Measurements from ENCODE around the gene SLCO2A1. TPM values are rescaled to one million over a fixed set of nuclear protein-coding genes. Genes with fewer than 3 reads are reported as not detected.

The SLCO2A1 gene
- total and polyA plus RNA-seq, 8 donors, result 1.9 to 121 (median 8.8) TPM

DNA sequence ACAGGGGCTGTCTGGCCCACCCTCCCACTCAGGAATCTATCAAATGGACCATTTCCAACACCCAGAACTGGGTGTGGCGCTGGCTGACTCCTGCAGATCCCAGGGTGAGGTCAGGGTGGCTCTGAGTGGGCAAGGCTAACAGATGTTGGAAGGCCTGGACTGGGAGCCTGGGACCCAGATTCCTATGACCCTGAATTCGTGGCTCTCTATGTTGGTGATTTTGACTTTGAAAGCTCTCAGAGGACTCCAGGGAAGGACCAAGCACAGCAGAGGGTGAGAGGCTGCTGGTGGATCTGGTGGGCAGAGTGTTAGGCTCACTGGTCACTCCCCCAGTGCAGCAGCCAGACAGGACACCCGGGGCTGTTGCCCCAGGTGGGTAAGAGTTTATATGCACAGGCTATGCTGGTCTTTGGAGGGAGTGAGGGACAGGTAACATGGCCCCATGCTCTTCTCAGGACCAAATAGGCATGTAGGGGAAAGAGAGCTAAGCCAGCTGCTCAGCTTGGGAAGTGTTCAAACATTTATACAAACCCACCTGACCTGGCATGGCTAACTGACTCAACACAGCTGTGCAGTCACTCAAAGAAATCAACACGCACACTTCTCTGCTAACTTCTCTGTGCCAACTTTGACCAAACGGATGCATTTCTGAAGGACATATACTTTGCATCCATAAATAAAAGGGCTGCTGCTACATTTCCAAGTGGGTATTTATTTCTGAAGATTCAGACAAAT, 71.5 kb downstream of the SLCO2A1 start:
- no peak for TF ChIP-seq POLR2A (IDR thresholded peaks at IDR 0.05)
- no peak for TF ChIP-seq POLR2AphosphoS5 (IDR thresholded peaks at IDR 0.05)
- TF ChIP-seq, protein P1, sequence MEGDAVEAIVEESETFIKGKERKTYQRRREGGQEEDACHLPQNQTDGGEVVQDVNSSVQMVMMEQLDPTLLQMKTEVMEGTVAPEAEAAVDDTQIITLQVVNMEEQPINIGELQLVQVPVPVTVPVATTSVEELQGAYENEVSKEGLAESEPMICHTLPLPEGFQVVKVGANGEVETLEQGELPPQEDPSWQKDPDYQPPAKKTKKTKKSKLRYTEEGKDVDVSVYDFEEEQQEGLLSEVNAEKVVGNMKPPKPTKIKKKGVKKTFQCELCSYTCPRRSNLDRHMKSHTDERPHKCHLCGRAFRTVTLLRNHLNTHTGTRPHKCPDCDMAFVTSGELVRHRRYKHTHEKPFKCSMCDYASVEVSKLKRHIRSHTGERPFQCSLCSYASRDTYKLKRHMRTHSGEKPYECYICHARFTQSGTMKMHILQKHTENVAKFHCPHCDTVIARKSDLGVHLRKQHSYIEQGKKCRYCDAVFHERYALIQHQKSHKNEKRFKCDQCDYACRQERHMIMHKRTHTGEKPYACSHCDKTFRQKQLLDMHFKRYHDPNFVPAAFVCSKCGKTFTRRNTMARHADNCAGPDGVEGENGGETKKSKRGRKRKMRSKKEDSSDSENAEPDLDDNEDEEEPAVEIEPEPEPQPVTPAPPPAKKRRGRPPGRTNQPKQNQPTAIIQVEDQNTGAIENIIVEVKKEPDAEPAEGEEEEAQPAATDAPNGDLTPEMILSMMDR (IDR thresholded peaks at IDR 0.05), result no peak
- no peak for TF ChIP-seq EP300 (IDR thresholded peaks at IDR 0.05)
- DNase-seq, result no peak
- Histone ChIP-seq H3K36me3 (no peaks in the 10 kb centered on the region), H3K4me1 (peaks cover 0 to 5% (median under 1%) of the 10 kb centered on the region in 4 donors), H3K27ac (no peak overlapping the region), H3K27me3 (no peaks in the 10 kb centered on the region), H3K4me3 (no peak overlapping the region), H3K9me3 (no peaks in the 10 kb centered on the region)
- WGBS, 5 donors, result 65 to 82% (median 72%) methylated on average over 4 to 5 of the region's 5 CpGs
- intact Hi-C loops (cut with DNase I; ENCODE audit: low total_unique reads), result no loop called here

DNA sequence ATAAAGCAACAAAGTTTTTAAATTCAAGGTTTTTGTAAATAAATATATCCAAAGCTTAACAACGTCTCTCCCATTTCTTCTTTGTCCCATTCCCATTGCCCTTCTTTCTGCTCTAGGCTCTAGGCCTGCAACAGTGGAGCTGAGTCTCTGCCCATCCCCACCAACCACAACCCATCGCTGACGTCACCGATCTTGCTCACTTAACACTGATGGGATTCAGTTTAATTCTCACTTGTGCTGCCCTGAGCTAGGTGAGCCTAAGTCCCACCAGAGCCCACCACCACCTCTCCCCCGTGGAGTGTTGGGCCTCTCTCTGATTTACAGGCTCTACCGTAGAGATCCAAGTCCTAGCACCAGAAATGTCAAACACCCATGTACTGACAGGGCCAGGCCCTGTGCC, 72.7 kb downstream of the SLCO2A1 start:
- H3K4me3 ChIP-seq, result no peak overlapping the region
- TF ChIP-seq EP300 (IDR thresholded peaks at IDR 0.05), result no peak
- no peak for TF ChIP-seq POLR2A (IDR thresholded peaks at IDR 0.05)
- TF ChIP-seq POLR2AphosphoS5 (IDR thresholded peaks at IDR 0.05), result no peak
- TF ChIP-seq, protein P1 (IDR thresholded peaks at IDR 0.05), result no peak

DNA sequence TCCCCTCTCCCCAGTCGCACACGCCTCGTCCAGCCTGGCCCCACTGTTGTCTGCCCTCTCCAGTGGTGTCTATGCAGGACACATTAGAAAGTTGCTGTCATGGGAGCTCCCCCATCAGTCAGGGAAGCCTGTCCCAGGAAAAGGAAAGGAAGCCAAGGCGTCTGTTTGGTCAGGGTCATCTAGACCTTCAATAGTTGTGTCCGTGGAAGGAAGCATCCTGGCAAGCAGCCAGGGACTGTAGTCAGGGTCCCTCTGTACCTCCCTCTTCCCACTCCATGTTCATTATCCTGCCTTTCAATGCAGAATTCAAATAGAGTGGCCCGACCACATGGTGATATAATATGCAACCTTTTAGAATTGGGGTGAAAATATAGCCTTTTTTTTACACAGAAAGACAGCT, 73.4 kb downstream of the SLCO2A1 start:
- 69 to 72% (median 71%) methylated on average over 6 of the region's 6 CpGs for WGBS, 5 donors
- H3K27ac ChIP-seq, result no peak overlapping the region

More for the DNA sequence above, 72.7 kb downstream of the SLCO2A1 start:
- Histone ChIP-seq H3K27ac (no peak overlapping the region), H3K9me3 (peaks cover 0 to 5% (median 0%) of the 10 kb centered on the region in 4 donors), H3K36me3 (no peaks in the 10 kb centered on the region), H3K4me1 (no peaks in the 10 kb centered on the region), H3K27me3 (no peaks in the 10 kb centered on the region)
- 77 to 88% (median 86%) methylated on average over 6 of the region's 6 CpGs for WGBS, 5 donors
- DNase-seq, result no peak
- intact Hi-C loops (cut with DNase I; ENCODE audit: low total_unique reads), result no loop called here

GRCh38 chr3:133955892-133956291, 73.8 kb downstream of the SLCO2A1 start:
- H3K27ac ChIP-seq, result no peak overlapping the region
- H3K4me3 ChIP-seq, result no peak overlapping the region
- intact Hi-C loops (cut with DNase I; ENCODE audit: low total_unique reads), result no loop called here
- no peak for DNase-seq
- H3K4me1 ChIP-seq, result no peaks in the 10 kb centered on the region
- TF ChIP-seq POLR2AphosphoS5 (IDR thresholded peaks at IDR 0.05) (no peak), EP300 (IDR thresholded peaks at IDR 0.05) (no peak), POLR2A (IDR thresholded peaks at IDR 0.05) (no peak)
- TF ChIP-seq, protein P1 (IDR thresholded peaks at IDR 0.05), result no peak
- 75 to 91% (median 78%) methylated on average over 10 of the region's 10 CpGs for WGBS, 5 donors
- H3K27me3 ChIP-seq, result no peaks in the 10 kb centered on the region
- peaks cover 0 to 8% (median 0%) of the 10 kb centered on the region in 4 donors for H3K9me3 ChIP-seq
- no peaks in the 10 kb centered on the region for H3K36me3 ChIP-seq

More for the DNA sequence above, 73.4 kb downstream of the SLCO2A1 start:
- Histone ChIP-seq H3K27me3 (no peaks in the 10 kb centered on the region), H3K9me3 (peaks cover 0 to 8% (median 0%) of the 10 kb centered on the region in 4 donors), H3K4me3 (no peak overlapping the region), H3K36me3 (no peaks in the 10 kb centered on the region), H3K4me1 (no peaks in the 10 kb centered on the region)
- TF ChIP-seq, protein P1 (IDR thresholded peaks at IDR 0.05), result no peak
- no peak for TF ChIP-seq POLR2A (IDR thresholded peaks at IDR 0.05)
- no peak for TF ChIP-seq EP300 (IDR thresholded peaks at IDR 0.05)
- no peak for TF ChIP-seq POLR2AphosphoS5 (IDR thresholded peaks at IDR 0.05)
- DNase-seq, result no peak
- intact Hi-C loops (cut with DNase I; ENCODE audit: low total_unique reads), result no loop called here
